HTERT RPE-1 (cell line): ENCODE data around the gene P2RX2.

Source experiments
- in situ Hi-C: fragments of 300-500 bp; cut with MboI; formaldehyde crosslinking; loops from 4 replicates; pipeline ENCODE4 v1.14.3; 2020; ENCODE audit warnings: low sequenced_read_pairs

The P2RX2 gene

DNA sequence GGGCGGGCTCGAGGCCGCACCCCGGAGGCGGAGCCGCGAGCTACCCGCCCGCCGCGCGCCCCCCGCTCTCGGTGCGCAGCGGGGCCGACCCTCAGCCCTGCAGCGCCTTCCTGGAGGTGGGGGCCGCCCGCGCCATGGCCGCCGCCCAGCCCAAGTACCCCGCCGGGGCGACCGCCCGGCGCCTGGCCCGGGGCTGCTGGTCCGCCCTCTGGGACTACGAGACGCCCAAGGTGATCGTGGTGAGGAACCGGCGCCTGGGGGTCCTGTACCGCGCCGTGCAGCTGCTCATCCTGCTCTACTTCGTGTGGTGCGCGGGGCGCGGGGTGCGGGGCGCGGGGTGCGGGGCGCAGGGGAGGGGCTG is at the start of gene P2RX2:
TSS of gene P2RX2 (plus strand) at position 94 of the 361 bp plus-strand sequence. CDS start at position 135, 41 bp downstream.
- in situ Hi-C loops = no loop called here

DNA sequence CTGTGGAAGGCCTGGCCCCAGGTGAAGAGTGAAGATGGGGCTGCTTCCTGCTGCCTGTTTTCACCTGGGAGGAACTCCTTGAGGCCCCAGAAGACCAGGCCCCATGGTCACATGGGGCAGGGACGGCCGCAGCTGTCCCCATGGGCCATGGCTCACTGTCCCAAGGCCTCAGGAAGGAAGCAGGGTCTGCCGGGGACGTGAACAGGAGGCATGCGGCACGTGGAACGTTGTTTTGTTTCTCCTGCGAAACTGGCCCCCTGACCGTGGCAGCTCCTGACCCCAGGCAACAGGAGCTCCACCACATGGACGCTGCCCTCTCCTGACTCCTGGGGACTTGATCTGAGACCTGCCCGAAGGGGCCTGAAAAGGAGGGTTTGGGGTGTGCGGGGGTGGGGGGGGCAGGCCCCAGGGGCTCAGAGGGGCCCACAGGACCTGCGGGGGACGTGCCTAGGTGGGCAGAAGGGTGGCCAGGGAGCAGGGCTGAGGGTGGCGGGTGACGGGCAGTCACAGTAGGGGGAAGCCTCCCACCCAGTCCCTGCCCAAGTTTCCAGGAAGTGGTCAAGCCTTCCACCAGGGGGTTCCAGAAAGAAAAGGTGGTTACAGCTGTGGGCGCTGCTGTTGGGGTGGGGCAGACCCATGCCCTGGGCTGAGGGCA is 49.6 kb upstream of the P2RX2 start:
- in situ Hi-C loops = no loop called here

DNA sequence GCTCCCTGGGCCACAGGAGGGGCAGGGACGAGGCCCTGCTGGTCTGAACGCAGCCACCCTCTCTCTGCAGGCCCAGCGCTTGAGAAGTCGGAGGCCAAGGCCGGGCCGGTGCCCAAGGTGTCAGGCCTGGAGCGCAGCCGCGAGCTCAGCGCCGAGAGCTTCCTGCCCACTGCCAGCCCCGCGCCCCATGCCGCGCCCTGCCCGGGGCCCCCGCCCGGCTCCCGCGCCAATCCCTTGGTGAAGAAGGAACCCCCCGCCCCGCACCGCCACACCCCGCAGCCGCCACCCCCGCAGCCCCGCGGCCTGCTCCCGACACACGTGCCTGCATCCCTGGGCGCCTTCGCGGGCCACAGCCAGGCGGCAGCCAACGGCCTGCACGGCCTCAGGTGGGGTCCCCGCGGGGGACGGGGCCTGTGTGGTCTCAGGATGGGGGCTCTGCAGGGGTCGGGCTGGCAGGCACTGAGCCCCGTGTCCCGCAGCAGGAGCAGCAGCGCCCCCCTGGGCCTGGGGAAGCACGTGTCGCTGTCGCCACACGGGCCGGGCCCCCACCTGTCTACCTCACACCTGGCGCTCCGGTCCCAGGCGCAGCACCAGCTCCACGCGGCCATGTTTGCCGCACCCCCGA is 48.6 kb upstream of the P2RX2 start:
- in situ Hi-C loops = no loop called here

DNA sequence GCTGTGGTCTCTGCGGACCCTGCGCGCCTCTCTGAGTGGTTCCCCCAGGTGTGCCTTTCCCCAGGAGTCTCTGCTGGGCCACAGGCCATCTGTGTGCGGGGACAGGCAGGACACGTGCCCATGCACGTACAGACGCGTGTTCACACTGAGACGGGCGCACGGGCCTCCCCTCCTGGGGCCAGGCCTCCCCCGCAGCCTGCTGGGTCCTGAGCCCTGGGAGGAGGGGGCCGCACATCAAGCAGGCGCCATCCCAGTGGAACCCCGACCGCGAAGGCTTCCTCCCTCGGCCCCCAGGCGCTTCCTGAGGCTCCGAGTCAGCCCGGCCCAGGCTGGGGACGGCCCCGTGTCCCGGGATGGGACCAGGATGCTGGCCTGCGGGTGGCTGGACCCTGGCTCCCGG is 47.9 kb upstream of the P2RX2 start:
- in situ Hi-C loops = no loop called here

DNA sequence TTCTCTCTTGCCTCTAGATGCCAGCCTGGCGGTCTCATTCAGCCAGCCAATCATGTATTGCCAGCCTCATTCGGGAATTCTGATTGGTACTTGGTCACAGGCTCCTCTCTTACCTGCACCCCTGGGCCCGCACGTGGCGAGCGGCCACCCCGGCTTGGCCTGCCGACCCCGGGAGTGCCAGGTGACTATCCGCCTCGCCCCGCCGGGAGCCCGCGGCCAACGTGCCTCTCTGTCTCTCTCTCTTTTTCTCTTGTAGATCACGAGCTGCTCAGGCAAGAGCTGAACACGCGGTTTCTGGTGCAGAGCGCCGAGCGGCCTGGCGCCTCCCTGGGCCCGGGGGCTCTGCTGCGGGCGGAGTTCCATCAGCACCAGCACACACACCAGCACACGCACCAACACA is 47.5 kb upstream of the P2RX2 start:
- in situ Hi-C loops = no loop called here

DNA sequence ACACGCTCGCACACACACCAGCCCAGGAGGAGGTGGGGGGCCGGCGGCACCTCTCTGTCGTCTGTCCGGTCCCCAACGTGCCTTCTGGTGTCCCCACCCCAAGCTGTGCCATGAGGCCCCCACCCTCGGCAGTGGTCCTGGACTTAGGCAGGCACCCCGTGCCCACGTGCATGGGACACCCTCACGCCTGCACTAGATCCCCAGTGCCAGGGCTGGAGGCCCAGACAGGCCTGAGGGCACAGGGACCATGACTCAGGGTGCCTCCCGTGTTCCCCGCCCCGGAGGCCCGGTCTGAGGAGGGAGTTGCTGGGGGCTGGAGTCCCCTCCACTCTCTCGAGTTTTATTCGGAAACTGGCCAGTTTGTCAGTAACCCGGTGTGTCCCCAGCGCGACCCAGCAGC is 47.0 kb upstream of the P2RX2 start:
- in situ Hi-C loops = no loop called here

DNA sequence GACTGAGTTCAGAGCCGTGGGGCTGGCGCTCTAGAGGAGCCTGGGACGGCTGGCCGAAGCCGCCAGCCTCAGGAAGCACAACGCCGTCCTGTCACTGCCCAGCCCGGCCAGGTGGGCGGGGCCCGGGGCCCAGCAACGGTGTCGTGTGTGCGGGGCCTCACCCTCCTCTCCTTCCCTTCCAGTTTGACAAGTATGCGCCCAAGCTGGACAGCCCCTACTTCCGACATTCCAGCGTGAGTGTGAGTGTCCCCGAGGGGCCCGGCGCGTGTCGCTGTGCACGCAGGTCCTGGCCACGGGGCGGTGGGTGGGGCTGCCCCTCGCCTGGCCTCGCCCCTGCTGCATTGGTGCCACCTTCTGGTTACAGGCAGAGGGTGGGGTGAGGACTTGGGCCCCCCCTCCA is 46.5 kb upstream of the P2RX2 start:
- in situ Hi-C loops = no loop called here

DNA sequence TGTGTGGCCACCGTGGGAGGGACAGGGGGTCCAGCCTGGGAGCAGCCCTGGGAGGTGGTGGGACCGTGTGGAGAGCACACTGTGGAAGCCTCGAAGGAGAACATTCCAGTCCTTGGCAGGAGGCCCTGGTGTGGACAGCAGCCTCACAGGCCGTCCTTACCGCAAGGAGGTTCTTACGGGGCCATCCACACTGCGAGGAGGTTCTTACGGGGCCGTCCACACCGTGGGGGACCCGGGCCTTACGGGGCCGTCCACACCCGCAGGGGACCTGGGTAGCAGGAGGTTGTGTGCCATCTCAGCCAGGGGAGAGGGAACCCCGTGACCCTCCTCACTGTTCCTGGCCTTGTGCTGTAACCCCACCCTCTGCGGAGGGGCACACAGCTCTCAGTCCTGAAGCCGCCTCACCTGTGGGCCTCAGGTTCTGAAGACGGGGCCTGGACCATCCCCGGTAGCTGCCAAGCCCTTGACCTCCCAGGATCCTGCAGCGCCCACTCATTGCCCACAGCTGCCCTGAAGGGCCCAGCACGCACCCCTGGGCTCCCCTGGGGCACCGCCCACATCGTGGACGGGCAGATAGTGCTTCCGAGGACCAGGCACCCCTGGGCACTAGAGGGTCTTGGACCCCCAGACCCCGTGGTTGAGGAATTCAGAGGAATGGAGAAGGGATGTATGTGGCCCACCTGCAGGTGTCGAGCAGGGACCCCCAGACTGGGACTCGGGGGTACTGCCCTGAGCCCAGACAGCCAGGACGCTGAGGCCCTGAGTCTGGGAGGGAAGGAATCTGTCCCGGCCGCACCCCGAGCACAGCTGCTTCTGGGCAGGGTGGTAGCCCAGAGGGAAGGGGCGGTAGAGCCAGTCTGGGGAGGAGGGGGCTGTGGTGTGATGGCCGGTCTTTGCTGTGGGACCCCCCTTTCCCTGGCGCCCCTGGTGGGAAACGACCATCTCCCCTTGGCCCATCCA is 45.5 kb upstream of the P2RX2 start:
- in situ Hi-C loops = no loop called here

DNA sequence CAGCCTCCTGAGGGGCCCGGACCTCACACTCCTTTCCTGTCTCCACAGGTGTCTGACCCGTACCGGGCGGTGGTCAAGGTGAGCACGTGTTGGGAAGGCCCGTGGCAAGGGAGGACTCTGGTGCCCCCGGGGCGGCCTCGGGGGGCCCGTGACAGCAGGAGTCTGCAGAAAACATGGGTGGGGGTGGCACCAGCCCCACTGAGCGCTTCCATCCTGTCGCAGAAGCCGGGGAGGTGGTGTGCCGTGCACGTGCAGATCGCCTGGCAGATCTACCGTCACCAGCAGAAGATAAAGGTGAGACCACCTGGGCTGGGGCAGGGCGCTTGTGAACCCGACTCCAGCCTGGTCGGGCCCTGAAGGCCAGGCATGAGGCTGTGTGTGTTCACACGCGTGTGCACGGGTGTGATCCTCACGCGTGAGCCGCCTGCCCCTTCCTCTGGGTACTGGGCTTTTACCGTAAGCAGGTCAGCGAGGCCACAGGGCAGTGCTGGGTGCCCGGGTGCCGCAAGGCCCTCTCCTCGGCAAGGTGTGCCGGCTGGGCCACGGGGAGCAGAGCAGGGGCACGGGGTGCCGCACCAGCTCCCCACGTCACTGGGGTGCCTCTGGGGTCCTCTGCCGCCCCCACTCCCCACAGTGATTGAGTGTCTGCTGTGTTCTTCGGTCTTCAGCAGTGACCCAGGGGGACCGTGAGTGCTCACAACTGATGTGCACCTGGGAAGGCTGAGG is 44.1 kb upstream of the P2RX2 start:
- in situ Hi-C loops = no loop called here

DNA sequence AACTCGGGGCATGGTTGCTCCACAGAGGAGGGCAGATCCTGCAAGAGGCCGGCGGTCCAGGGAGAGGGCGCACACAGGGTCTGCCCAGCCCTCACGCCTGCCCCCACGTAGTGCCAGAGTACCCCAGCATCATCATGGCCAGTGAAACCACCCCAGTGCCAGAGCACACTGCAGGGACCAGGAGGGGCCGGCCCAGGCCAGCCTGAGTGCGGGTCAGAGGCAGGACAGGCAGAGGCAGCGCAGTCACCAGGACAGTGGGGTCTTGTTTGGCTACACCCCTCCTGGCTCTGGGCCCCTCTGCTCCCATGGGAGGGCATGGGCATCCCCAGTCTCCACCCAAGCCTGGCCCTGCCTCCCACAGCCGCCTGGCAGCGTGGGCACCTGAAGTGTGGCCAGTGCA is 42.9 kb upstream of the P2RX2 start:
- in situ Hi-C loops = no loop called here

DNA sequence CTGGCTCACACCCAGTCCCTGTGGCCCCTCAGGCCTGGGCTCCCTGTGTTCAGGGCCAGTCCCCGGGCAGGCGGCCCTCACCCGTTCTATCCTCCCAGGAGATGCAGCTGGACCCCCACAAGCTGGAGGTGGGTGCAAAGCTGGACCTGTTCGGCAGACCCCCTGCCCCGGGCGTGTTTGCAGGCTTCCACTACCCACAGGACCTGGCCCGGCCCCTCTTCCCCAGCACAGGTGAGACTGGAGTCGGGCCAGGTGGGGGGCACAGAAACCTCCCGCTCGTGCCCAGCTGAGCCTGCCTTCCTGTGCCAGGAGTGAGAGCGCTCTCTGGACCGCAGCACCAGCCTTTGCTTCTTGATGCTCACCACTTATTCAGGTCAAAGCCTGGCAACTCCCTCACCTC is 41.9 kb upstream of the P2RX2 start:
- in situ Hi-C loops = no loop called here

DNA sequence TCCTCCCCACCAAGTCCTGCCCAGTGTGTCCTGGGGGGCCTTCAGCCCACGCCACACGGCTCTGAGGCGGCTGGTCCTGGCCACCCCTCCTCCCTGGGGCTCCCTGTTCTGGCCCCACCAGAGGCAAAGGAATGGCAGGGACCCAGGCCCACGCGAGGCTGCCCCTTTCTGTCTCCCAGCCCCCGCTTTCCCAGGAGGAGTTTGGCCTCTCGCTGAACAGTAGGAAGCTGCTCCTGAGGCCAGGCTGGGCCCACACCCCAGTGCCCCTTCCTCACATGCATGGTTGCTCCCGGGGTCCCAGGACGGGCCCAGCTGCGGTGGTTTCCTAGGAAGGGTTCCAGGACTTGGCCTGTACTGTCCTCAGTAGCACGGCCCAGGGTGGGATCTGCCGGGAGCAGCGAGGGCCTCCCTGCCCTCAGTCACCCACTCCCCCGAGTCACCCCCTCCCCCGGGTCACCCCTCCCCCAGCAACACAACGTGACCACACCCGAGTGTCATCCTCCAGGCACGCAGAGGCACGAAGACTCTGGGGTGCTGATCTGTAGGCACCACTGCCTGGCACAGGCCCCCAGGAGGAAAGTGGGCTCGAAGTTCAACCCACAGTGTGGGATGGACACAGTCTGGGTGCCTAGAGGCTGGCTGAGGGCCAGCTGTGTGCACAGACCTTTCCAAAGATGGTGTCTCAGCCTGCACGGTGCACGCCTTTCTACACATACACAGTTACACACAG is 41.2 kb upstream of the P2RX2 start:
- in situ Hi-C loops = no loop called here

DNA sequence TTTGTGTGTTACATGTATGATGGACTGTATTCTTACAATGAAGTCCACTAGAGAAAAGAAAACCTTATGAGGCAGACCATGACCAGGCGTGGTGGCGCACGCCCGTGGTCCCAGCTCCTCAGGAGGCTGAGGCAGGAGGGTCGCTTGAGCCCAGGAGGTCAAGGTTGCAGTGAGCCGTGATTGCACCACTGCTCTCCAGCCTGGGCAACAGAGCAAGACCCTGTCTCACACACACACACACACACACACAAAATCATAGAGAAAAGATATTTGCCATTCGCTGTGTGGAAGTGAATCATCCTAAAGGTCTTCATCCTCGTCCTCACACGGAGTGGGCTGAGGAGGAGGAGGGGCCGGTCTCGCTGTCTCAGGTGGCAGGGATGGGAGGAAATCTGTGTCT is 40.5 kb upstream of the P2RX2 start:
- in situ Hi-C loops = no loop called here

DNA sequence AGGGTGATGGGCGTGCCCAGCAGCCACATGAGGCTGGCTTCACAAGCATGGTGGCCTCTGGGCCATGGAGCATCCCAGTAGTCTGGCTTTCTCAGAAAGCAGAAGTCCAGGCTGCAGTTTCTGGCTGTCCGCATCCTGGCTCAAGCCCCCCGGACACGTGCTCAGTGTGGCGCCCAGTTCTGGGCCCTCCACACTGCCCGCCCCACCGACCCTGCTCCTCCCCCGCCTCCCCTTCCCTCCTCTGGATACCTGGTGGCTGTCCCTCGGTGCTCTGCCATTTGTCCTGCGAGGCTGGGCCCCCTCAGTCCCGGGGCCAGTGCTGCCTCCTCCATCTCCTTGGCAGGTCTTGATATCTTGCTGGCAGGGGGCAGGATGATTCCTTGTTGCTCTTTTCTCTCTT is 39.8 kb upstream of the P2RX2 start:
- in situ Hi-C loops = no loop called here

DNA sequence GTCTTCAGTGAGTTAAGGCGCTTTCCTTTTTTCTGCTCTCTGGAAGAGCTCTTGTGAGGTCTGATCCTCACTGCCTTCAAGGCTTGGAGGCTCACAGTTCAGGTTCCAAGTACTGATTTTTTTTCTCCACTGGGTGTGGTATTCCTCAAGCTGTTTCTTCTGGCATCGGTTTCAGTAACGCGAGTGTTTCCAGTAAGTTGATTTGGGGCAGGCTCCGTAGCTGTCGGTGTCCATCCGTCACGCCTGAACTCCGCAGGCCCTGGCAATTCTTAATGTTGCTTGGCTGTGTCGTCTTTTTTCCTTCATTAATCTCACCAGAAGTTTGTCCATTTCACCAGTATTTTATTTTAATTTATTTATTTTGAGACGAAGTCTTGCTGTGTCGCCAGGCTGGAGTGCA is 38.8 kb upstream of the P2RX2 start:
- in situ Hi-C loops = no loop called here

DNA sequence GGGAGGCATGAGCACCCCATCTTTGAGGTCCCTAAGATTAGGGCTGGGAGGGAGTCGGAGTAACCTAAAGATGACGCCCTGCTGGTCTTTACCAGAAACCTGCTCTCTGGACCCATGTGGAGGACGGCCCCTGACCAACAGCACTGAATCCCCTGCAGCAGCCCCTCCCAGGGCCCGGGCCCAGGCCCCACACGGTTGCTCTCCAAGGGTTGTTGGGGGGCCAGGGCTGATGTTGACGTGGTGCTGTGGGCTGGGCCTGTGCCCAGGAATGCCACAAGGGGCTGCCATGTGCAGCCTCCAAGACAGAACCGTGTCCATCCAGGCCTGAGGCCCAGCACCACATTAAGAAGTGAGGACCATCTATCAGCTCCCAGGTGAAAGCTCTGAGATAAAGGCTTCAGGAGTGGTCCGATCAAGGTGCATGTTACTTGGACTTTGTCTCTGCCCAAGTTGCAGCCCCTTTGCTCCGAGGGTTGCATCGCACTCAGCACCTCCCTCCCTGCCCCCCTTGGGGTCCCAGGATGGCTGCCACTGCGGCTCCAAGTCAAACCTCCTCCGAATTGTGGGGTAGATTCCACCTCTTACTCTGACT is 37.8 kb upstream of the P2RX2 start:
- in situ Hi-C loops = no loop called here

DNA sequence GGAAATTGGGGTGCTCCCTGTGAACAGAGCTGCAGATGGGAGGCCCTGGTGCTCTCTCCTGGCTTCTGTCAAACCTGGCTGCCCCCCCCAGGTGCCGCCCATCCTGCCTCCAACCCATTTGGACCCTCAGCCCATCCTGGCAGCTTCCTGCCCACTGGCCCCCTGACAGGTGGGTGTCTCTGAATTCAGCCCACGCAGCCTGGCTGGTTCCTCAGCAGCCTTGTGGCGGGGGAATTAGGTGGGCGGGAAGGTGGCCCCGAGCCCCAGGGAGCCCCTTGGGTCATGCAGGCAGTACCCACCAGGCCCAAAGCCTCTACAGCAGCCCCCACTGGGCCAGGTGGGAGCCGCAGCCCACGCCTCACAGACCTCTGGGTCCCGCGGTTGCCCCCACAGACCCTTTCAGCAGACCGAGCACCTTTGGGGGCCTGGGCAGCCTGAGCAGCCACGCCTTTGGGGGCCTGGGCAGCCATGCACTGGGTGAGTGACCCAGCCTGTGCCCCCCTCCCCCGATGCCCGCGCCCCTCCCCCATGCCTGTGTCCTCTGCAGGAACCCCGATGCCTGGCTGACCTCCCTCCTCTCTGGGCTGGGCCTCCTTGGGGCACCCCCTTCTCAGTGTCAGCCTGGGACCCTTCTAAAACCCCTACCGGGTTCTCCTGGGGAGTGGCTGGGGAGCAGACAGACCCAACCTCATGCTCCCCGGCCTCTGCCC is 37.1 kb upstream of the P2RX2 start:
- in situ Hi-C loops = no loop called here

DNA sequence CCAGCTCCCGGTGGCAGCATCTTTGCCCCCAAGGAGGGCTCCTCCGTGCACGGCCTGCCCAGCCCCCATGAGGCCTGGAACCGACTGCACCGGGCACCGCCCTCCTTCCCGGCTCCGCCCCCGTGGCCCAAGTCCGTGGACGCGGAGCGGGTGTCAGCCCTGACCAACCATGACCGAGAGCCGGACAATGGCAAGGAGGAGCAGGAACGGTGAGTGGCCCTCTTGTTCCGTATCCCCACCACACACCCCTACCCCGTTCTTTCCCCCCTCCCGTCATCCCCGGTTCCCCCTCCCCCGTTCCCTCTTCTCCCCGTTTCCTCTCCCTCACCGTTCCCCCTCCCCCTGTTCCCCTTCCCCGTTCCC is 36.5 kb upstream of the P2RX2 start:
- in situ Hi-C loops = no loop called here

DNA sequence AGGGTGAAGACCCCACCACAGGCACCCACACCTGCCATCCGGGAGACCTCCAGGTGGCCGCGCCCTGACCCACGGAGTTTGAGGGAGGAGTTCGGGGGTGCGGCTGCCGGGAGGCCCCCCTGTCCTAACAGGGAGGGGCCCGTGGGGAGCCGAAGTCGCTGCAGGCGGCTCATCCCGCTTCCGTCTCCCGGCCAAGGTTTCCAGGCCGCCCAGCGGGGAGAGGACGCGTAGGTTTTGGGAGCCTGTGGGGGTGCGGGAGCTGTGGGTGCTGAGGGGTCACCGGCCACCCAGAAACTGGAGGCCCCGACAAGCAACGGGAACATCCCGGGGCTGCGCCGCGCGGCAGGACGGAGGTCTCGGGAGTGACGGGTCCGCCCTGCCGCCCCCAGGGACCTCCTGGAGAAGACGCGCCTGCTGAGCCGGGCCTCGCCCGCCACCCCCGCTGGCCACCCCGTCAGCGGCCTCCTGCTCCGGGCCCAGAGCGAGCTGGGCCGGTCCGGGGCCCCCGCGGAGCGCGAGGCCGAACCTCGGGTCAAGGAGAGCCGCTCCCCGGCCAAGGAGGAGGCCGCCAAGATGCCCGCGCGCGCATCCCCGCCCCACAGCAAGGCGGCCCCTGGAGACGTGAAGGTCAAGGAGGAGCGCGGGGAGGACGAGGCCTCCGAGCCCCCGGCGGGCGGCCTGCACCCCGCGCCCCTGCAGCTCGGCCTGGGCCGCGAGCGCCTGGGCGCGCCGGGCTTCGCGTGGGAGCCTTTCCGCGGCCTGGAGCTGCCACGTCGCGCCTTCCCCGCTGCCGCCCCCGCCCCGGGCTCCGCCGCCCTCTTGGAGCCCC is 35.8 kb upstream of the P2RX2 start:
- in situ Hi-C loops = no loop called here
